ENCODE results near the gene CLCNKB.
"Not testable (repeated sequence)": the region's sequence is repeated elsewhere in the genome, so short reads cannot be mapped to it uniquely, and the experiment has no call there.

Gene CLCNKB

DNA sequence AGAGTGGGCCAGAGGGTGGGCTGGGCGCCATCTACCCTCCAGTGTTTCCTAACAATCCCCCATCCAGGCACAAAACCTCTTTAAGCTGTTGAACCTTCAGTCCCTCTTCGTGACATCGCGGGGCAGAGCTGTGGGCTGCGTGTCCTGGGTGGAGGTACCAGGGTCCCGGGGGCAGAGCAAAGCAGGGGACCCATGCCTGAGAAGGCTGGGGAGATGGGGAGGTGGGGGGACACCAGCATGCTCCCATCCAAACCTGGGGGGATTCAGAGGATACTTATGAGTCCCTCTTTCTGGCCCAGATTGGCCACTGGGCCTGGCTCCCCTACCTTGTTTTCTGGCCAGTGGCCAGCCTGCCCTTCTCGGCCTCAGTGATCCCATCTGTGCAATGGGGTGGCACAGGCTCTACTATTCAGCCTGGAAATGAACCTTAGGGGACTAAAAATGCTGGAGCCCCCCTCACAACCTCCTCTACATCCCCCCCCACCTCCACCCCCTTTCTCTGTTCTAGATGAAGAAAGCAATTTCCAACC, 10.4 kb upstream of the CLCNKB start:
- DNase-seq (ENCODE audit: low spot score): not testable (repeated sequence)

DNA sequence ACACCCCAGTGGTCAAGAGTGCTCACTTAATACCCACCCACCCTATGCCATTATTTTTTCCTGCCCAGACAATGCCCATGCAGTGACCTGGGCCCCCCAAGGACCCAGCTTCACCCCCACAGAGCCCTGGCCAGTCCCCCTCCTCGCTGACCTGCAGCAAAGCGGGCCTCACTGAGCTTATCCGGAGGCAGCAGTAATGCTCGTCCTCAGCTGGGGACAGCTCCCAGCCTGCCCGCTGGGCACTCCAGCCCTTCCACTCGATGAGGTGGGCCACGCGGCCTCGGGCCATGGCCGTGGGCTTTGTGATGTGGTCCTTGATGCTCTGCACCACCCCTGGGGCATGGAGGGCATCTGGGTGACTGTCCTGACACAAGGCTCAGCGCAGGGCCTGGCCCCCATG, 7.1 kb upstream of the CLCNKB start:
- DNase-seq (ENCODE audit: low spot score): not testable (repeated sequence)

DNA sequence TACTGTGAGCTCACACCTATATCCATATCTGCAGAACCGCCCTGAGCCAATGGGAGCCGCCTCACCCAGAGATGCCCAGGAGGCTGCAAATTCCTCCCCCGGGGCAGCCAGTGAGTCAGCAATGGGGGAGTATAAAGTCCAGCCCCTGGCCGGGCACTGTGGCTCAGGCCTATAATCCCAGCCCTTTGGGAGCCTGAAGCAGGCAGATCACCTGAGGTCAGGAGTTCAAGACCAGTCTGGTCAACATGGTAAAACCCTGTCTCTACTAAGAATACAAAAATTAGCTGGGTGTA, 5.0 kb upstream of the CLCNKB start:
- peak; percentile 75 for DNase-seq (ENCODE audit: low spot score)

DNA sequence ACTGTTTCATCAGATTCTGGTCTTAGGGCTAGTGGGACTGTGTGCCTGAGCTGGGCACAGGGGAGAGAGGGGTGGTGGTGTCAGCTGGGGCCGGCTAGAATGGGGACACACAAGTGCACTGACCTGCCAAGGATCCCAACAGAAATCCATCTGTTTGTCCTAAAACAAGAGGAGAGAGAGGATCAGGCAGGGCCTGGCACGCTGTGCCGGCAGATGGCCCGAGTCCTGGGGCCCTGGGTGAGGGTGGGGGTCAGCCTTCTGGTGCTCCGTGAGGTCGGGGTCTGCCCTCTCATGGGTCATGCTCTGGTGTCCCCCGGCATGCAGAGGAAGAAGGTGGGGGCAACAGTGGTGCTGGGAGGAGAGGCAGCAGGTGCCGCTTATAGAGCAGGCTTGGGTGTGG, 3.7 kb upstream of the CLCNKB start:
- not testable (repeated sequence) for DNase-seq (ENCODE audit: low spot score)

- DNase-seq (ENCODE audit: low spot score): no peak
Measured at GRCh38 chr1:16041200-16041599, 2.4 kb upstream of the CLCNKB start.

GRCh38 chr1:16042096-16042495, 1.5 kb upstream of the CLCNKB start:
- no peak for DNase-seq (ENCODE audit: low spot score)

DNA sequence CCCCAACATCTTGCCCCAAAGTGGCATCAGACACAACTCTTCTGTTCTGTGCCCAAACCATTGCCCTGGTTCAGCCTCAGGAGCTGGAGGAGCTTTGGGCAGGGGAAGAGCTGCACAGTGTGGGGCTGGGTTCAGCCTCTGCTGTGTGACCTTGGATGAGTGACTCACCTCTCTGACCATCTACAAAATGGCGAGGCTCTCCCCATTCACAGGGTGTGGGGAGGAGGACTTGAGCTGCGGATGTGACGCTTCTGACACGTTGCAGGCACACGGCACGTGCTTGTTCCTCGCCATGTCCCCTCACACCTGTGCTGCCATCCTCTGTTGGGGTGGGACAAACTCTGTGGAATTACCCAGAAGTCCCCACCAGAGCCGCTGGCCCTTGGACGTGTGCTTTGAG, 928 bp upstream of the CLCNKB start:
- DNase-seq (ENCODE audit: low spot score): not testable (repeated sequence)

GRCh38 chr1:16043950-16044349, 368 bp downstream of the CLCNKB start:
- DNase-seq (ENCODE audit: low spot score): no peak

DNA sequence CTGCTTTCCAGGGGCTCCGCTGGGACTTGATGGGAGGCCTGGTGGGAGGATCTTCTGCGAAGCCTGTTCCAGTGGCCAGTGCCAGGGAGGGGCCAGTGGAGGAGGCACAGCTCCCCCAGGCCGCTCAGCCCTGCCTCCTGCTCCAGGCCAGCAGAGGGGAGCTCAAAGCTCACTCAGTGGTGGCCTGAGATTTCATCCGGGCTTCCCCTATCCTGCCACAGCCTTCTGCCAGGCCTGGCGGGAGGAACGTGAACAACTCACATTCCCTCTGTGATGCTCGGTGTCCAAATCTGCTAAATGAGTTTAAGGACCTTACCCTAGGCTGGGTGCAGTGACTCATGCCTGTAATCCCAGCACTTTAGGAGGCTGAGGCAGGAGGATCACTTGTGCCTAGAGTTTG, 3.3 kb downstream of the CLCNKB start:
- peak; percentile 47 for DNase-seq (ENCODE audit: low spot score)

DNA sequence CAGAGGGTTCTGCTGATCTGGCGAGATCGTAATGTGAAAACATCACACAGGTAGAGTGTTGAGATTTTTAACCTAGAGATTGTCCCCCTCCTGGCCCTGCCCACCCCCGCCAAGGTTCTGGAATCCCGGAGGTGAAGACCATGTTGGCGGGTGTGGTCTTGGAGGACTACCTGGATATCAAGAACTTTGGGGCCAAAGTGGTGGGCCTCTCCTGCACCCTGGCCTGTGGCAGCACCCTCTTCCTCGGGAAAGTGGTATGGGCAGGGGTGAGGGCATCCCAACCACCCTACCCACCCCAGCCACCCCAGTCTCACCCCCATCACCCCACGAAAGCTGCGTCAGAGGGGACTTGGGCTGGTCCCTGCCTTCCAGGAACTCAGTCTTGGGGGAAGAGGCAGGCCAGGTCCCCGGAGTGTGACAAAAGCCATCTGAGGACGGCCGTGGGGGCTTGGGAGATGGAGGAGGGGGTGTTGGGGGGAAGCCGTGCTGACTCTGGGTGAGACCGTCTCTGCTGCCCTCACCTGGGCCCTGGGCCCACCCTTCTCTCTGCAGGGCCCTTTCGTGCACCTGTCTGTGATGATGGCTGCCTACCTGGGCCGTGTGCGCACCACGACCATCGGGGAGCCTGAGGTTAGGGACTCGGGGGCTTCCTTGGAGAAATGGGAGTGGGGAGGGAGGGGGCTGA, 4.4 kb downstream of the CLCNKB start:
- DNase-seq (ENCODE audit: low spot score): no peak

GRCh38 chr1:16048573-16049189, 5.1 kb downstream of the CLCNKB start:
- DNase-seq (ENCODE audit: low spot score): no peak

DNA sequence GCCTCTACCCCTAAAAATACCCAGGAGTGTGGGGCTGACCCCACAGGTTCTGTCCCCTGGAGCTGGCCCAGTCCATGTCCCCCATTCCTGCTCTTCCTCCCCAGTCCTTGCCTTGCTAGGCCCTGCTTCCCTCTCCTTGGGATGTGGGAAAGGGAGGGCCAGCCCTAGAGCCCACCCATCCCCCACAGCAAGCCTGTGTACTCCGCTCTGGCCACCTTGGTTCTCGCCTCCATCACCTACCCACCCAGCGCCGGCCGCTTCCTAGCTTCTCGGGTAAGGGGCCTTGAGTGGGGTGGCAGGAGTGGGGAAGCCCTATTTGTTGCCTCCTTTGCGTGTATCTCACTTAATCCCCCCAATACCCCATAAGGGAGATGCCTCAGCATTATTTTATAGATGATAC, 6.7 kb downstream of the CLCNKB start:
- no peak for DNase-seq (ENCODE audit: low spot score)

- no peak for DNase-seq (ENCODE audit: low spot score)
Measured at GRCh38 chr1:16051039-16051438, 7.5 kb downstream of the CLCNKB start.

- DNase-seq (ENCODE audit: low spot score): not testable (repeated sequence)
Measured at GRCh38 chr1:16051949-16052348, 8.4 kb downstream of the CLCNKB start.

DNA sequence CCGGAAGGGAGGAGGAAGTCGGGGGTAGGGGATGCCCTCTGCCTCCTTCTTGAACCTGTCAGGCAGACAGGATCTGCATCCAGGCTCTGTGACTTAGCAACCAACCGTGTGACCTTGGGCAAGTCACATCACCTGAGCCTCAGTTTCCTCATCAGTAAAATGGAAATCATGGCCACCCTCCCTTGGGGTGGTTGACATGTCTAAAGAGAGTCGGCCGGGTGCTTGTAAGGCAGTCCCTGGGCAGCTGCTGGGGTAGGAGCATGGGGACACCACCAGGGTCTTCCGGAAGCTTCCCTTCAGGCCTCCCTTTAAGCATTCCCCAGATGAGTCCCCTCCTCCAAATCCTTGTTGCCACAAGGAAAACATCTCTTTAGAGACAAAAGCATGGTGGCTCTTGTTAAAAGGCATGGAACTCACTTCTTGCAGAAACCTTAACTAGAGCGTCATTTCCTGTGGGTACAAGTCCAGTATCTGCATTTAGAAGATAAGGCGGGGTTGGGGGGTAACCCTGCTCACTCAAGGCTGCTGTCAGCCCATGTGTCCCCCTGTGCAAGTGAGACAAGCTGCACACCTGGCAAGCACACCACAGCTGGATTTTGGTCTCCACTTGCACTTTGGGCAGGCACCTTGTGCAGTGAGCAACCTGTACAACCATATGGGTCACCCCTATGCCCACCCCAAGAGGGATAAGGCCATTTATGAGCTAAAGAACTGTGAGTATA, 10.4 kb downstream of the CLCNKB start:
- no peak for DNase-seq (ENCODE audit: low spot score)

DNA sequence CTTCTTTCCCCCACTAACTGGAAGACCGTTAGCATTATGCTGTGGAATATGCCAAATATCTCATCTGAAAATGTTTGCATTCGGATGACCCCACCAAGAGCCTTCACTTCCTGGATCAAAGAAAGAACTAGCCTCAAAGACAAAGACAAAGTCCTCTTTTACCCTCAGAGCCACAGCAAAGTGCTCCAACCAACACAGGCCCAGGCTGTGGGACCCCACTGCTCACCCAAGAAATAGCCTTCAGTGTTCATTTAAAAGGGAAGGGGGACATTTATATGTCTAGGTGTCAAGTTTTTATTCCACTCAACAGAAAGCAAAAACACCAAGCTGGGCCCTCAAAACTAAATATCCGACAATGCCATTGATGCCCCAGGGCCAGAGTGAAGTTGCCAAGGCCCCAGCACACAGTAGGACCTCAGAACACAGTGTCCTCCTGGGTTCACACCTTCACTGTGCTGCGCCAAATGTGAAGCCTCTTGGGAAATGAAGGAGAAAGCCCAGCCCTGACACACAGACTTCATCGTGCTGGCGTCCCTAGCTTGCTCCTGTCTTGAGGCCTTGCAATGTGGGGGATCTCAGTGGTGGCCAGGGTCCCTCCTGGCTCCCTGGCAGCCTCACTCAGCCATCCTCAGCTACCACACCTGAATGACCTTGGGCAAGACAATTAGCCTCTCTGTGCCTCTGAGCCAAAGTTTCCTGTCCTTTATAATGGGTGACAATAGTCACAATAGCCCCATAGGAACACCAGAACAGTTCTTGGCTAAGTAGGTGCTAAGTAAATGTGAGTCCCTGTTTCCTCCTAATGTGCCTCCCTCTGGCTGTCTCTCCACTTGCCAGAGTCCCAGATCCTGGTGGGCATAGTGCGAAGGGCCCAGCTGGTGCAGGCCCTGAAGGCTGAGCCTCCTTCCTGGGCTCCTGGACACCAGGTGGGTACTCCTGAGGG, 11.3 kb downstream of the CLCNKB start:
- DNase-seq (ENCODE audit: low spot score): no peak

DNA sequence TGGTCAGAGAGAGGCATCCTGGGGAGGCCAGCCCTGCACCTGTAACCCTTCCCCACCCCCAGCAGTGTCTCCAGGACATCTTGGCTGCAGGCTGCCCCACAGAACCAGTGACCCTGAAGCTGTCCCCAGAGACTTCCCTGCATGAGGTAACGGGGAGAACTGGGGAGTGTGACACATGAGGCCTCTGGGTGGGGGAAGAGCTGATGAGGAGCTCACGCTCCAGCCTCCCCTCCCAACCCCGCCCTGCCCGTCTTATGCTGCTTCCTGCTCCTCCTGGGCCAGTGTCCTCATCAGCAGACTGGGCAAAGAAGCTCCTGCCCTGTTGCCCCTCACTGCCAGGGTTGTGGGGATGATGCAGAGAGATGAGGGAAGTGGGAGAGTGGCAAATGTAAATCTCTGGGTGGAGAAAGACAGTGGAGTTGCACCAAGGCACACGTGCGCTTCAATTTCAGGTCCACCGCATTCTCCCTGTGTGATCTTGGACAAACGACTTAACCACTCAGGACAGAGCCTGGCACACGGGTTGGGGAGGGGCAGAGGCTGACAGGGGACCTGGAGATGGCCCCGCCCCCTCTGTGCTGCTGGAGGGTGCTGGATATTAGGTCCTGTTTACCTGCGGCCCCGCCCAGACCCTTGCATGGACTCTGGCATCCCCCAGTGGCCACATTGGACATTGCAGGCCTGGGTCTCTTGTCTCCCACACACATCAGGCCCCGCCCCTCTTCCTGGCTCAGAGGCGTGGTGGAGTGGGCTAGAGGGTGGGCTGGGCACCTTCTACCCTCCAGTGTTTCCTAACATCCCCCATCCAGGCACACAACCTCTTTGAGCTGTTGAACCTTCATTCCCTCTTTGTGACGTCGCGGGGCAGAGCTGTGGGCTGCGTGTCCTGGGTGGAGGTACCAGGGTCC, 12.3 kb downstream of the CLCNKB start:
- peak; percentile 87 for DNase-seq (ENCODE audit: low spot score)

- DNase-seq (ENCODE audit: low spot score): not testable (repeated sequence)
Measured at GRCh38 chr1:16056521-16056912, 12.9 kb downstream of the CLCNKB start.

DNA sequence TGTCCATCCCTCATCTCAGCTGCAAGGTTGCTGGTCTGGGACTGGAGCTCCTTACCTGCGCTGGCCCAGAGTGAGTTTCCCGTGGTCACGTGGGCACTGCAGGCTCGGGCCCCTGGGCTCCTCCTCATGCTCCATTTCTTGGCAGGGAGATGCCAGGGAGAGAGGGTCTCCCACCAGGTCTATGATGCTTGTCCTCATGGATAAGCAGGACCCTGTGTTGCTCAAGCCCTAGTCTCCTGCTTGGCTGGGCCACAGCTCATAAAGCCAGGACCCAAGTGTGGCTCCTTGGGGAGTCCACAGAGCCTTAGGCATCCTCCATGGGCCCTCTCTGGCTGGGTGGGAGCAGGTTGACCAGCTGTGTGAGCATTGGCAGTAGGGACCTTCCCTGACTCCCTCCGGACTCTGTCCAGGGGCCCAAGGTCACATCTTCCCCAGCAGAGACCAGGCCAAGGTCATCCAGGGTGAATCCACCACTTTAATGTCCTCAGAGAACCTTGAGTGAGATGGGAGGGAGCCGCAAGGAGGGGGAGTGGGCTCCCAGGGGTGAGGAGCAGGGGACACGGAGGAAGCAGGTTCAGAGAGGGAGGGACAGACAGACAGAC, 13.8 kb downstream of the CLCNKB start:
- DNase-seq (ENCODE audit: low spot score): not testable (repeated sequence)

DNA sequence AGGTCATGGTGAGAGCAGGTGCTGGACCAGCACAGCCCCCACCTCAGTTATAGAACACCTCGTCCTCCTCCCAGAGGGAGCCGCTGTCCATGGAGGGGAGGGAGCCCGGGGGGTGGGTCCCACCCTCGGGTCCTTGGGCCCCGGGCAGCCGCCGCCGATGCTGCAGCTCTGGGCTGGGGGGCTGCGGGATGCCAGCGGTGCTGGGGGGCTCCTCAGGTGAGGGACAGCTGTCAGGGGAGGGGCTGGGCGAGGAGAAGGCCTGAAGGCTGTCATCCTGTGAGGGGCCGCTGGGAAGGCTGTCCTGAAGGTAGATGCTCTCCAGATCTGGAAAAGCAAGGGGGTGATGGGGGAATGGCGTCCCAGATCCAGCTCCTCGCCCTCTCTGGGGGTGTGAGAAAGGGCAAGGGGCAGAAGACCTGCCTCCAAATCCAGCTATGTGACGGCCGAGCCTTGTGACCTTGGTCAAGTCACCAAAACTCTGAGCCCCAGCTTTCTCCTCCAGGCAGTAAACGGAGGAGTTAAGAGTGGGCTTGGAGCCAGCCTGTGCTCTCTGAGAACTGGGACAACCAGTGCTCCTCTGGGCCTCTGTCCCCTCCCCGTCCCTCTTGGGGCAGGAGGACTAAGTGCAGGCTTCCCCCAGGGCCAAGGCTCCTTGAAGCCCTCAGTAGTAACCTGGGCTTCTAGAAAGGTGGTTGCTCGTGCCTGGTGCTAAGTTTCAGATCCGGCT, 15.0 kb downstream of the CLCNKB start:
- not testable (repeated sequence) for DNase-seq (ENCODE audit: low spot score)

All from SW480 (cell line).